AG04449 (cell line): ENCODE data around the gene C16orf92.

Experiments used
- CTCF ChIA-PET: fragments of 350-600 bp; formaldehyde crosslinking; extraction: SDS; loops from one replicate; lab custom pipeline; 2021; ENCODE audit warnings: antibody characterized with exemption; lab: Yijun Ruan, JAX
- POLR2A ChIA-PET: fragments of 400-600, 350-600 bp; formaldehyde crosslinking; extraction: SDS; loops from one replicate; lab custom pipeline; 2020; ENCODE audit warnings: antibody characterized with exemption, inconsistent platforms; lab: Yijun Ruan, JAX
- DNase-seq: peaks from one replicate; pipeline ENCODE4 v3.0.0-alpha.2; 2010; ENCODE audit warnings: low read depth, low spot score
- H3K4me3 ChIP-seq: 2 replicates; pipeline ENCODE4 v1.5.1; 2011; ENCODE audit warnings: low read depth, mild to moderate bottlenecking, control low read depth, low read length
- CTCF ChIP-seq: IDR thresholded peaks from one replicate; pipeline ENCODE4 v1.5.1; 2011; ENCODE audit warnings: mild to moderate bottlenecking, moderate library complexity, low read length, control low read depth, inconsistent platforms; ENCODE audit not compliant: insufficient read depth; ENCODE audit errors: missing control alignments

C16orf92 gene

GRCh38 chr16:30066761-30067583 is 44.0 kb downstream of the C16orf92 start:
- H3K4me3 ChIP-seq: peak overlapping the region; percentile 99
- CTCF ChIA-PET: interaction anchor here (0.7 to 3.0 kb wide), 8 partner anchors 10 to 343 kb away, joined by 3 to 17 read pairs (median 8); partner anchors contain the start of gene TBX6
- TF ChIP-seq CTCF: no peak
- DNase-seq: no peak
- POLR2A ChIA-PET: interaction anchor here (3.0 to 3.5 kb wide), 3 partner anchors 10 to 24 kb away, joined by 24 to 66 read pairs (median 36); partner anchors contain the start of genes PPP4C and TBX6

GRCh38 chr16:30067584-30067916 is 44.6 kb downstream of the C16orf92 start:
- H3K4me3 ChIP-seq: peak overlapping the region; percentile 99
- no peak for DNase-seq
- ChIA-PET CTCF (interaction anchor here (0.7 to 3.0 kb wide), 6 partner anchors 9 to 25 kb away, joined by 3 to 12 read pairs (median 7); a partner anchor contains a TSS), POLR2A (interaction anchor here (3.0 to 3.5 kb wide), 3 partner anchors 10 to 24 kb away, joined by 24 to 66 read pairs (median 36); partner anchors contain the start of genes PPP4C and TBX6)
- TF ChIP-seq CTCF: no peak

GRCh38 chr16:30068333-30068732 is 45.3 kb downstream of the C16orf92 start:
- CTCF ChIA-PET: interaction anchor here (0.7 to 3.0 kb wide), 3 partner anchors 13 to 24 kb away, joined by 3 to 12 read pairs (median 10); no protein-coding TSS in a partner anchor
- H3K4me3 ChIP-seq: peak overlapping the region; percentile 39
- DNase-seq: no peak
- TF ChIP-seq CTCF: no peak
- POLR2A ChIA-PET: interaction anchor here (3.5 kb wide), 1 partner anchor 9 kb away, joined by 66 read pairs; the partner anchor contains the start of gene PPP4C

GRCh38 chr16:30068750-30069610 is 46.0 kb downstream of the C16orf92 start:
- TF ChIP-seq CTCF: peak; percentile 56
- POLR2A ChIA-PET: interaction anchor here (0.5 kb wide), 1 partner anchor 12 kb away, joined by 4 read pairs; no protein-coding TSS in a partner anchor
- no peak for DNase-seq
- H3K4me3 ChIP-seq: peak overlapping the region; percentile 39
- CTCF ChIA-PET: interaction anchor here (0.7 to 2.1 kb wide), 4 partner anchors 9 to 21 kb away, joined by 3 to 10 read pairs (median 4); no protein-coding TSS in a partner anchor

- ChIA-PET CTCF (interaction anchor here (0.9 to 1.2 kb wide), 3 partner anchors 8 to 41 kb away, joined by 3 read pairs; no protein-coding TSS in a partner anchor), POLR2A (no interaction called here)
- TF ChIP-seq CTCF: no peak
- peak overlapping the region; percentile 39 for H3K4me3 ChIP-seq
- no peak for DNase-seq
Observed at GRCh38 chr16:30069611-30070462, 46.8 kb downstream of the C16orf92 start.
